Heart right ventricle (tissue), 16 donors: ENCODE results near the gene PPBP. TPM values are rescaled to one million over a fixed set of nuclear protein-coding genes. Genes with fewer than 3 reads are reported as not detected.

Experiments used
- ATAC-seq, 8 donors: fragments of 200-7000 bp; cut with Tn5 transposase; one replicate each; pipeline ENCODE4 v1.9.1; 2020; ENCODE audit warnings: mild to moderate bottlenecking in 8 of 8, moderate library complexity in 8 of 8, moderate number of reproducible peaks in 1 of 8
- DNase-seq, 2 donors: peaks; one replicate each; pipeline ENCODE4 v3.0.0-alpha.2; 2020
- H3K27ac ChIP-seq, 10 donors: fragments of 200-600 bp; sonication (generic) in 2 of 10; one replicate each; pipeline versions ENCODE4 v1.5.0 to v1.8.0; 2020 to 2022; ENCODE audit warnings: mild to moderate bottlenecking in 3 of 10
- H3K27me3 ChIP-seq, 7 donors: fragments of 200-600 bp; one replicate each; pipeline ENCODE4 v1.8.0; 2021 to 2022; ENCODE audit warnings: mild to moderate bottlenecking in 2 of 7
- H3K36me3 ChIP-seq, 9 donors: fragments of 200-600 bp; sonication (generic) in 1 of 9; one replicate each; pipeline versions ENCODE4 v1.5.0 to v1.8.0; 2020 to 2022; ENCODE audit warnings: mild to moderate bottlenecking in 2 of 9
- H3K4me1 ChIP-seq, 9 donors: fragments of 200-600 bp; sonication (generic) in 1 of 9; one replicate each; pipeline versions ENCODE4 v1.5.0 to v1.8.0; 2020 to 2022; ENCODE audit warnings: mild to moderate bottlenecking in 4 of 9
- H3K4me3 ChIP-seq, 10 donors: fragments of 200-600 bp; sonication (generic) in 2 of 10; one replicate each; pipeline versions ENCODE4 v1.5.0 to v1.8.0; 2020 to 2022; ENCODE audit warnings: mild to moderate bottlenecking in 7 of 10, moderate library complexity in 2 of 10
- H3K9me3 ChIP-seq, 11 donors: fragments of 200-600 bp in 10 of 11; sonication (generic) in 2 of 11; one replicate each; pipeline versions ENCODE4 v1.5.0 to v1.8.0; 2013 to 2022; ENCODE audit warnings: mild to moderate bottlenecking in 2 of 11, control low read depth in 1 of 11, moderate library complexity in 1 of 11
- WGBS, 2 donors: extraction: QIAGEN DNeasy Blood & Tissue Kit; methylation state at CpG; one replicate each; pipeline ENCODE4 v1.1.7; 2013; ENCODE audit warnings: inconsistent platforms in 1 of 2; 5-methylcytosine and 5-hydroxymethylcytosine counted together
- intact Hi-C, 10 donors: fragments of 100-400 bp; cut with DNase I; formaldehyde crosslinking; loops; one replicate each; pipeline versions ENCODE4 v1.11.1 to v1.14.2; 2022
- polyA plus RNA-seq, 2 donors: library from polyadenylated mRNA; stranded (reverse); fragments of 200-250 nt; gene quantifications; one replicate each; pipeline ENCODE4 v1.2.3, GENCODE V29; 2013
- total RNA-seq, 10 donors: library from RNA; stranded (reverse); fragmentation: NEBNext Ultra II Directional in 3 of 10; extraction: Animal tissue kit (Norgen Biotek cat#: 25700) in 3 of 10; gene quantifications; one replicate each; pipeline versions ENCODE4 v1.2.1 to v1.2.4, GENCODE V29; 2021 to 2023
- TF ChIP-seq, protein P1 (sequence below), 9 donors: fragments of 200-600 bp; sonication (generic) in 2 of 9; IDR thresholded peaks; one replicate each; pipeline versions ENCODE4 v1.5.0 to v1.8.0; 2021 to 2022; ENCODE audit warnings: antibody characterized with exemption in 9 of 9, mild to moderate bottlenecking in 5 of 9, moderate library complexity in 1 of 9
- donor health status: Arrhythmogenic right ventricular cardiomyopathy.
- donor health status: ischemic (EF 13 %, LVEDD 7.1; RV severe dilation, severe dysfunction).
- donor health status: healthy with polysubstance abuse.
- donor health status: DM: no; HTN: yes; CAD: no.
- donor health status: DM: no; HTN: no; CAD: no.
- donor health status: ischemic (EF 25% LVEDD 6.9; RV normal size, moderate dysfunction).
- donor health status: ischemic (EF 25% LVEDD 5.7; RV mildly dilated, moderate dysfunction).
- donor health status: healthy.
- donor health status: DM: yes; HTN: yes; CAD: no.
- donor health status: Ischemic cardiomyopathy.
- donor health status: ischemic (EF 35%, LVEDD 5.7; RV mildly dilated, moderate dysfunction).
- donor health status: nonischemic (EF 11% LVEDD 7.7; RV severe dilation, severe dysfunction).
- donor health status: DM: yes; HTN: yes; CAD: no.
- donor health status: PGD.
- donor health status: ischemic (EF 29% LVEDD 5.4; RV normal size, mild dysfunction).
- donor health status: nonischemic (EF 23%, LVEDD 6.1; RV moderate dilation, normal function).

PPBP gene
- total and polyA plus RNA-seq, 12 donors, result 0.42 to 1.5 (median 0.54) TPM; not detected in 4

GRCh38 chr4:74021601-74022000 is 33.6 kb upstream of the PPBP start:
- intact Hi-C loops, result no loop called here
- Histone ChIP-seq H3K27ac (peak overlapping the region in 1 of 10 donors; percentile 43), H3K9me3 (peaks cover 0 to 10% (median 3%) of the 10 kb centered on the region in 11 donors), H3K4me1 (peaks cover 0 to 7% (median 0%) of the 10 kb centered on the region in 9 donors), H3K36me3 (no peaks in the 10 kb centered on the region), H3K4me3 (no peak overlapping the region), H3K27me3 (no peaks in the 10 kb centered on the region)
- ATAC-seq (no peak), DNase-seq (no peak)
- WGBS, 2 donors, result 40 to 47% methylated on average over 2 of the region's 2 CpGs
- TF ChIP-seq, protein P1, sequence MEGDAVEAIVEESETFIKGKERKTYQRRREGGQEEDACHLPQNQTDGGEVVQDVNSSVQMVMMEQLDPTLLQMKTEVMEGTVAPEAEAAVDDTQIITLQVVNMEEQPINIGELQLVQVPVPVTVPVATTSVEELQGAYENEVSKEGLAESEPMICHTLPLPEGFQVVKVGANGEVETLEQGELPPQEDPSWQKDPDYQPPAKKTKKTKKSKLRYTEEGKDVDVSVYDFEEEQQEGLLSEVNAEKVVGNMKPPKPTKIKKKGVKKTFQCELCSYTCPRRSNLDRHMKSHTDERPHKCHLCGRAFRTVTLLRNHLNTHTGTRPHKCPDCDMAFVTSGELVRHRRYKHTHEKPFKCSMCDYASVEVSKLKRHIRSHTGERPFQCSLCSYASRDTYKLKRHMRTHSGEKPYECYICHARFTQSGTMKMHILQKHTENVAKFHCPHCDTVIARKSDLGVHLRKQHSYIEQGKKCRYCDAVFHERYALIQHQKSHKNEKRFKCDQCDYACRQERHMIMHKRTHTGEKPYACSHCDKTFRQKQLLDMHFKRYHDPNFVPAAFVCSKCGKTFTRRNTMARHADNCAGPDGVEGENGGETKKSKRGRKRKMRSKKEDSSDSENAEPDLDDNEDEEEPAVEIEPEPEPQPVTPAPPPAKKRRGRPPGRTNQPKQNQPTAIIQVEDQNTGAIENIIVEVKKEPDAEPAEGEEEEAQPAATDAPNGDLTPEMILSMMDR (IDR thresholded peaks at IDR 0.05), result no peak

GRCh38 chr4:74018771-74019170 is 30.8 kb upstream of the PPBP start:
- ATAC-seq (peak in 1 of 8 donors; percentile 33), DNase-seq (no peak)
- no peaks in the 10 kb centered on the region for H3K27me3 ChIP-seq
- peak overlapping the region in 1 of 10 donors; percentile 41 for H3K27ac ChIP-seq
- H3K36me3 ChIP-seq, result no peaks in the 10 kb centered on the region
- H3K4me3 ChIP-seq, result no peak overlapping the region
- H3K4me1 ChIP-seq, result peaks cover 0 to 7% (median 0%) of the 10 kb centered on the region in 9 donors
- 52 to 55% methylated on average over 3 of the region's 3 CpGs for WGBS, 2 donors
- TF ChIP-seq, protein P1 (IDR thresholded peaks at IDR 0.05), result no peak
- intact Hi-C loops, result no loop called here
- no peaks in the 10 kb centered on the region for H3K9me3 ChIP-seq

- peak overlapping the region in 1 of 10 donors; percentile 41 for H3K27ac ChIP-seq
- H3K36me3 ChIP-seq, result no peaks in the 10 kb centered on the region
- DNase-seq (no peak), ATAC-seq (no peak)
- no peaks in the 10 kb centered on the region for H3K27me3 ChIP-seq
- H3K4me3 ChIP-seq, result no peak overlapping the region
- H3K4me1 ChIP-seq, result peaks cover 0 to 7% (median 0%) of the 10 kb centered on the region in 9 donors
- H3K9me3 ChIP-seq, result no peaks in the 10 kb centered on the region
- TF ChIP-seq, protein P1 (IDR thresholded peaks at IDR 0.05), result no peak
- intact Hi-C loops, result no loop called here
Measured at GRCh38 chr4:74018116-74018515, 30.1 kb upstream of the PPBP start.

GRCh38 chr4:74016068-74016467 is 28.1 kb upstream of the PPBP start:
- no peaks in the 10 kb centered on the region for H3K27me3 ChIP-seq
- no peaks in the 10 kb centered on the region for H3K36me3 ChIP-seq
- DNase-seq (no peak), ATAC-seq (no peak)
- TF ChIP-seq, protein P1 (IDR thresholded peaks at IDR 0.05), result no peak
- H3K27ac ChIP-seq, result peak overlapping the region in 1 of 10 donors; percentile 11
- no peaks in the 10 kb centered on the region for H3K9me3 ChIP-seq
- intact Hi-C loops, result no loop called here
- WGBS, 2 donors, result 58 to 78% methylated on average over 1 of the region's 1 CpG
- peaks cover 0 to 7% (median 0%) of the 10 kb centered on the region in 9 donors for H3K4me1 ChIP-seq
- H3K4me3 ChIP-seq, result no peak overlapping the region
